ENCODE data around the gene FAM3D. TPM values are rescaled to one million over a fixed set of nuclear protein-coding genes. Genes with fewer than 3 reads are reported as not detected.

FAM3D gene
- total RNA-seq, 1 donor from 2014 or later, result 0.66 TPM

DNA sequence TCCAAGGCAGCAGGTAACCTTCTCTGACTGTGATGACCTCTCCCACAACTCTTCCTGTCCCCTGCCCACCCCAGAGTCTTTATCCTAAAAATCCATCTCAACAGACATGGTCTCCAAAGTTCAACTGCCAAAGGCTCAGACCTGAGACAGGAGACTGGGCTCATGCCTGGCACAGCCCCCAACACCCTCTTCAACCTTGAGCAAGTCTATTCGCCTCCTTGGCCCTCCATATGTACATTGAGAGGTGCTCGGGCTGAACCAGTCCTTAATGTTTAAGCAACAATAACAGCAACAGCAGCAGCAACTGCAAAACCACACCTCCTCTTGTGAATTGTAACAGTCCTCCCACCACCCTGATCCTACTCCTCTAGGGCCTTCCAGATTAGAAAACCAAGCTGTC is 9.9 kb downstream of the FAM3D start:
- no peak for DNase-seq (ENCODE audit: low read depth, low spot score)

DNA sequence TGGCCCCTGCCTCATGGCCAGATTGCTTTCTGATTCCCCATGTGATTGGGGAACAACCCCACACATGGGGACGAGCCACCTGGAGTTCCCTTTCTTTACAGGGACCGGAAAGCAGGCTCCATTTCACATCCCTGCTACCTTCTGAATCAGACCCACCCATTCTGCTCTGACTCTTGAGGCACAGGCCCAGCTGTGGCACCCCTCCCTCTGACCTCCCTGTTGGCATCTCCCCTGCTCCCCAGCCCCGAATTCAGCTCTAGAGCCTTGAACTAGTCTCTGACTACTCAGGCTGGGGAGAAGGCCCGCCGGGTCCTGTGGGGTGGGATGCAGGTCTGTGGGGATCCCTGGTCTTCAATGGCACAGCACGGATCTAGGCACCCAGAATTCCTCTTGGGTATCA is 12.1 kb downstream of the FAM3D start:
- no peak for DNase-seq (ENCODE audit: low read depth, low spot score)

DNA sequence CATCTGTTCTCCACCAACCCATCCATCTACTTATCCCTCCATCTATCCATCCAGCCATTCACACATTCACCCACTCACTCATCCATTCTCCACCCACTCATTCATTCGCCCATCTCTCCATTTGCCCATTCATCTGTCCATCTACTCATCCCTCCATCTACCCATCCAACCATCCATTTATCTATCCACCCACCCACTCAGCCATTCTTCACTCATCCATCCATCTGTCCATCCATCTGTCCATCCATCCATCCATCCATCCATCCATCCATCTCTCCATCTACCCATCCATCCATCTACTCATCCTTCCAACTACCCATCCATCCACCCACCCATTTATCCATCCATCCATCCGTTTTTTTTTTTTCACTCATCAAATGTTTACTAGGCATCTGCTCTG is 13.9 kb downstream of the FAM3D start:
- no peak for DNase-seq (ENCODE audit: low read depth, low spot score)

DNA sequence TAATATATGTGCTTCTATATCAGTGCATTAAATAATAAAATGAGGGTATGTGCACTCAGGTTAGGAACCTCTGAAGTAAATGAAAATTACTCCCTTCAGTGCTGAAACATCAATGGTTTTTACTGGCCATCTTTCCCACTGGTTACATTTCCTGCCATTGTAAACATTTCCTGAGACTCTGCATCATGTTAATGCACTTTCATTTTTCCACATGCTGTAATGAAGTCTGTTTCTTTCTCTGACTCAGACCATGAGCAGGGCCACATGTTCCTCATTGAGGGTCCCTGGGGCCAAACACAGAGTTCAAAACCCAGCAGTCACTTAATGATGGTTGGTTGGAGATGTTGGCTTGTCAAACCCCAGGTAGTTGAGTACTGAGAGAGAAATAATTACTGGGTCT is 15.3 kb downstream of the FAM3D start:
- DNase-seq (ENCODE audit: low read depth, low spot score), result peak; percentile 73

DNA sequence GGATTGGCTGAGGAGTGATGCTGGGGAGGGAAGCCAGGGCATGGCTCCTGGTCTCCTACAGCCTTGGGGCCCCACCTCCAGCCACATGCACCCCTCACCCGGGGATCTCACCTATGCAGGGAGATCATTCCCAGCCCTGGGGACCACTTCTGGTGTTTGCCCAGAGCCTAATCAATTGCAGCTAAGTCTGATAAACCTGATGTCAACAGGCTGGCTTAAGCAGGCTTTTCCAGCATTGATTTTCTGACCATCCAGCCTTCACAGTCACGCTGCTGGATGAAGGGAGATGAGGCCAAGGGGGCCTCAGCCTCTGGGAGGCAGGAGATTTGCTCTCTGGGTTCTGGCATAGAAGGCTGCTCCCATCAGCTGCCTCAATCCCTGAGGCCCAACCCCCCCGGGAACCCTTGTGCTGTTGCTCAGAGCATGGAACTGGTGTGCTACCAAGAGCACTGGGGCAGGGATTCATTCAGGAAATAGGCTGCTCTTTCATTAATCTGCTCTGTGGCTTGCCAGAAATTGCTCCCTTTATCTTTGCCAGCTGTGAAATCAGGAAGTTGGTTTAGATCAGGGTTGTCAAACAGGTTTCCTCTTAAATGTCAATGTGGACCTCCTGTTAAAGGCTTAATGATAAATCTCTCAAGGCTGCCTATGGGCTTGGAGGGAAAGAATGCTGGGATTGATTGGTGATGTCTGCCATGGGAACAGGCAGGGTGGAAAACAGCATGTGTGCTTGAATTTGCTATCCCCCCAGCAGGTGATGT is 19.0 kb downstream of the FAM3D start:
- DNase-seq (ENCODE audit: low read depth, low spot score), result peak; percentile 96

DNA sequence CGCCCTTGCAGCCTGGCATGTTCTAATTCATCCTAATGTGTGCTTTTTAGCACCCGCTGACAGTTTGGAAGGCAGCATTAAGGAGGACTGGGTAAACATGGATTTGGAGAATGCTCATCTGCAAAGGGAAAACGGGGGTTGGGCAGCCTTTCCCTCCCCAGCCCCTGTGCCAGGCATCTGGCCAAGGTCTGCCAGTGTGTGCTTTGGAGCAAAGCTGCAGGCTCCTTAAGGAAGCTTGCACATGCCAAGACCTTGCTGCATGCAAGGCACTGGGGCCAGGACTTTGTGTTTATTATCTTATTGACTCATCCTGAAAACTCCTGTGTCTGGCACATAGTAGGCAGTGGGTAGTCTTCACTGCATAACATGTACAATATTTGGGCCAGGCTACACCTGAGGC is 20.1 kb downstream of the FAM3D start:
- DNase-seq (ENCODE audit: low read depth, low spot score), result no peak

DNA sequence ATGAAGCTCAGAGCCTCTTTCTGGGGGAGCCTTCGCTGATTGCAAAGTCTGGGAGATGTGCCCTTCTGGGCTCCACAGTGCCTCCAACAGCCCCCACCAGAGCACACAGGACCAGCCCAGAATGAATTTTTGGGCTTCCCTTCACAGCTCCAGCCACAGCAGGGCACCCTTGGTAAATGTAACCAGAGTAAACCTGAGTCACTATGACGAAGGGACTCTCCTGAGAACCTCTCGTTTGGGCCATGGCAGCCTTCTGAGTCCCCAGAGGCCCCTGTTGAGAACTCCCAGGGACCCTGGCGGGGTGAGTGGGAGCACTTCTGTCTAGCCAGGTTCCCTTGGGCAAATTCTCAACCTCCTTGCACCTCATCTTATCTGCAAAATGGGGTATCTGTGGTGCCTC is 20.8 kb downstream of the FAM3D start:
- DNase-seq (ENCODE audit: low read depth, low spot score), result no peak

DNA sequence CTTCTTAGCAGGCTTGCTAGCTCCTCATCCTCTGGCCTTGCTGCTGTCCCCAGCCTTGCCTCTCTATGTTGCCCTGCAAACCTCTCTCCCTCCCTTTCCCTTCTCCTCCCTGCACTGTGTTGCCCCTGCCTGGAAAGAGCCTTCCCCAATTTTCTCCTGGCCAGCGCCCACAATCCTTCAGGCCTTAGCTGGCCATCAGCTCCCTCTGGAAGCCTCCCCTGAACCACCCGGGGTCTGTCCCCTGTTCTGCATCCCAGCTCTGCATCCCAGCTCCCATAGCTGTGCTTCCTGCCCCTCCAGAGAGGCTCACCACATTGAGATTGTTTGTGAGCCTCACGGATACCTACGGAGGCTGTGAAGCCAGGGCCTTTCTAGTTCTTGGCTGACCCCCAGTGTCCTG is 23.7 kb downstream of the FAM3D start:
- DNase-seq (ENCODE audit: low read depth, low spot score), result no peak

DNA sequence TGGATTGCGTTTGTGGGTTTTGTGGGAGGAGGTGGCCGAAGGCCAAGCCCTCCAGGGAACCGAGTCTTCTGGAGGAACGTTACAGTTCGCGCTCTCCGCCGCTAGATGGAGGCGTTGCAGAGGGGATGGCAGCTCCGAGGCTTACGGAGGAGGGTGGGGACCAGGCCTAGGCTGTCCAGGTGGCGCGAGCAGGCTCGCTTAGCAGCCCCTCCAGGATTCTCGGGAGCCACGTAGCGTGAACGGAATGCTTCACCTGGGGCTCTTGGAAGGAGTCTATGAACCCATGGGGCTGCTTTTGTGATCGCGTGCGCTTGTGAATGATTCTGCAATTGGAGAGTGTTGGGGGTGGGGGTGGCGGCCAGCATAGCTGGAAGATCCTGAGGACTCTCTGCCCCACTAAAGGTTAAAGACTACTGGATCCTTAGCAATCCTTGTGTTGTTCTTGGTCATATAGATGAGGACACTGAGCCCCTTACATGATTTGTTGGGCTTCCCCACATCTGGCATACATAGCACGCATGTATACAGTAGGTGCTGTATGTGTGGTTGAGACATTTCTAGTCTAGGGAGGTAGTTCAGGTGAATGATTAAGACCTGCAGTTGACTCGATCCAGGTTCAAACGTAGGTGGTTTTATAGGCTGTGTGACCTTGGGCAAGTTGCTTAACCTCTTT is 25.7 kb downstream of the FAM3D start:
- peak; percentile 20 for DNase-seq (ENCODE audit: low read depth, low spot score)

DNA sequence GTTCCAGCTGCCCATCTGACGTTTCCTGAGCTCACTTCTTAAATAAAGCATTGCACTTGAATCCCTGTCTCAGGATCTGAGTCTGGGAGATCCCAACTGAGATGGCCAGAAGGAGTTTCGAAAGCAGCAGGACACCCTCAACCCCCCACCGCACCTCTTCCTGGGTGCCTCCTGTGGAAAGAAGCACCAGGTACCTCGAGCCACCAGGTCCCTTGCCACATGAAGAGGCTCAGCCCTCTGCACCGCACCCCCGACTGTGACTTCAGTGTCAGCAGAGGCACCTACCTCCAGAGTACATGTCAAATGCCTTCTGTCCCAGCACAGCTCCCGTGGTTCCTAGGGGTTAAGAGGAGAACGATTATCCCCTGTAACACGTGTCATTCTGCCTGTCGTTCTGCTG is 26.7 kb downstream of the FAM3D start:
- DNase-seq (ENCODE audit: low read depth, low spot score), result no peak

DNA sequence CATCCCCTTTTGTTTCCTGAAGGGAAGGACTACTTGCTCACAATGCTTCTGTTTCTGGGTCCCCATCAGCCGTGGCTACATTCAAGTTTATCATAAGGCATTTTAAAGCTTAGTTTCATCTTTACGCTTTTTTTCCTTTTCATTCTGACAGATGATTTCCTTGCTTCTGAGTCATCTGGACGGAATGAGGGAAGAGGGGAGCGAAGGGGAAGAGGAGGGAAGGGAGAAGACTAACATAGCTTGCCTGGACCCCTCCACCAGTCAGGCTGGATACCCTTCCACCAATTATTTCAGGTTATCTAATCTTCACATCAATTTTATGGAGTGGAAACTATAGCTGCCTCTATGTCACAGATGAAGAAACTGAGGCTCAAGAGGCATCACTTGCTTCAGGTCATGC is 27.6 kb downstream of the FAM3D start:
- no peak for DNase-seq (ENCODE audit: low read depth, low spot score)

DNA sequence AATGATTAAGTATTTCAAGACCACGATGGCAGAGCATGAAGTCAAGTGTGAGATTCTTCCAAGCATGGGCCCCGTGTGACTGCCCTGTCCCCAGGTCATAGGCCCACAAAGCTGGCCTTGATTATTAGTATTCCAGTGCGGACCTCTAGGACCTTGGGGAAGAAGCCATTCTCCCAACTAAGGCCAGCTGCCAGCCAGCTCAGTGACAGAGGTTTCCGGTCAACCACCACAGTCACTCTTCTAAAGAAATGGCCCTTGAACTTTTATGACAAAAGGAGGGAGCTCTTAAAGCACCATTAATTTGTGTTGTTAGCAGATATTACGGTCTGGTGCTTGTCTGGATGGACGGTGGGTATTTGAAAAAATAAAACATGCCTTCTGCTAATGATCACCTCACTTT is 28.0 kb downstream of the FAM3D start:
- DNase-seq (ENCODE audit: low read depth, low spot score), result no peak

DNA sequence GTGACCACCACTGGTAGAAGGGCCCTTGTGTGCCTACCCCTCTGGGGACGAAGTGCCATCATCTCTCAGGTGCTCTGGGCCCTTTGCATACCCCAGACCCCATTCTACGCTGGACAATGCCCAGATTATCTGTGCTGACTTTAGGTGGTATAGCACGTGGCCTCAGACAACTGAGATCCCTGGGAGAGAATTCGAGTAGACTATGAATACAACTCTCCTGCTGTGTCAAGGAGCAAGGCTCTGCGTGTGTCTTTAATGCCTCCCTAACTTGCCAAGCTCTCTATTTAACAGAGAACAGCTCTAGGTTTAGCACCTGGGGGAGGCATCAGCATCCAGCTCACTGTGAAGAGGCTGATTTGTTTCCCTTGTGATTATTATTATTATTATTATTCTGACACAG is 29.1 kb downstream of the FAM3D start:
- DNase-seq (ENCODE audit: low read depth, low spot score), result no peak

DNA sequence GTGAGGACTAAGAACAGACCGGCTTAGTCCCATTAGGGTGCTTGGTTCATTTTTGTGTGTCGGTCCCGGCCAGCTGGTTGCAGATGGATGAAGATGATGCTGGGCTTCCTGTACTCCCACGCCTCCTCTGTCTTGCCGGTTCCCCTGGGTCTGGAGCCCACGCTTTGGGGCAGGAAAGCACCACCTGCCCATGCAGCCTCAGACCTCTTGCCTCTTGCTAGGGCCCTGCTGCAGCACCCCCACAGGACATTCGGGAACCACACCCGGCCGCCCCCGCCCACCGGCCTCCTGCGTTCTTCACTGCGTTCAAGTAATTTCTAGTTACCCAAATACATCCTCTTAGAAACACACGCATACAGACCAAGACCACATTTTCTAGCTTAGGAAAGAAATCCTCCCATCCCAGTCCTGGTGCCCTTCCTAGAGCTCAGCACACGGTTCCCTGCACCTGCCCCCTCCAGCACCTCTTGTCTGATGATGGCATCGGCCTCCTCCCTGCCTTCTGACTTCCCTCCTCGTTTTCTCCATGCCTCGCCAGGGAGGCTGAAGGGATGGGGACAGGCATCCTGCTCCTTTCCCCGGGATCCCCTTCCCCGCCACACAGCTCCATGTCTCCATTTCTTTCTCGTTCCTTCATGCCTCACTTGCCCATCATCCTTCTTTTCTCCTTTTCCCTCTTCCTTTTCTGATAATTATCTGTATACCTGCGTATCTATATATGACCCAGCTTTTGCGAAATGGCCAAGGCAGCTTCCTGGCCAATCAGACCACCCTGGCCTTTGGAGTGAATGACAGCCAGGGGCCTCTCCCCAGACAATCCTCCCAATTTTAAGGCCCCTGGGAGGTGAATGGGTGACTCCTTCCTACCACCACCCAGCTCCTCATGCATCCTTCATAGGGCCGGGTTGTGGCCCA is 30.9 kb downstream of the FAM3D start:
- DNase-seq (ENCODE audit: low read depth, low spot score), result no peak

DNA sequence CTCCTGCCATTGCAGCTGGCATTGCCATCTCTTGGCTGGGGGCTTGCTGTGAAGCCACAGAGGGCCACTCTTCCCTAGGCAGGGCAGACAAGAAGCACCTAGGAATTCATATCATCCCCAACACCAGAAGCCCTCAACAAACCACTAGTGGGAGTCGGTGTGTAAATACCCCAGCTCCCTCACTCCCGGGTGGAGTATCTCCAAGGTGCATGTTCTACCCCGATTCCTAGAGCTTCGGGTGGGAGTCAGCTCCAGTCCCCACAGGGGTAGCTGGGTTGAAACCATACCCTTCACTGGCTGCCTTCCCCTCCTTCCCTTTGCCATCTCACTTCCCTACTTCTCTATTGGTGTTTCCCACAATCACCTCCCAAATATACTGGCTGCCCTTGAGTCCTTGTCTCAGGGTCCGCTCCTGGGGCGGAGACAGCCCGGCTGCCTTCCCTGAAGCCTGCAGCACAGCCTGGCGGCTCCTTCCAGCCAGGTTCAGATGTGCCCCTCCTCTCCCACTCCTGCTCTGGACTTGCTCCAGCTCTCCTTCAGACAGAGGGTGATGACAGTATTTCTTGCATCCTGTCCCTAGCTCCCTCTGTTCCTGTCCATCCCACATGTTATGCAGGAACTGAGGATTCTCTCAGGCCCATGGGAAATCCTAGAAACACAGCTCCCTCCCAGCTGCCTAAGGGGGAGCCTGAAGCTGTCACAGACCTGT is 33.3 kb downstream of the FAM3D start:
- DNase-seq (ENCODE audit: low read depth, low spot score), result no peak

DNA sequence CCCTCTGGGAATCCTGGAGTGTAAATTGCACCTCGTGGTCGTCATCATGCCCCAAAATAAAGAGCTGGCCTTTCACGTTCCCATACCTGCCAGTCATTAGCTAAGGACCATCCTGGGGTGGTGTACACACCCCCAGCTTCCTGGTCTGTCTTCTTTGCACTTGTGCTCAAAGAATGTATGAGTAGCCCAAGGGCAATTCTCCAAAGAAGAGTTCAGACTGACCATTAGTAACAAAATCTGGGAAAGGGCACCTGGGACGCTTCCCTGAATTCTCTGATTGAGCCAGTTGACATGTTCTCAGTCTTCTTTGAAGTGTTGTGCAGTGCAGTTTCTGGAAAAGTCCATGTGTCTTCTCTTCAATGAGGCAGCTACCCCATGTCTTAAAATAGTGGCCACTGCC is 34.8 kb downstream of the FAM3D start:
- no peak for DNase-seq (ENCODE audit: low read depth, low spot score)

DNA sequence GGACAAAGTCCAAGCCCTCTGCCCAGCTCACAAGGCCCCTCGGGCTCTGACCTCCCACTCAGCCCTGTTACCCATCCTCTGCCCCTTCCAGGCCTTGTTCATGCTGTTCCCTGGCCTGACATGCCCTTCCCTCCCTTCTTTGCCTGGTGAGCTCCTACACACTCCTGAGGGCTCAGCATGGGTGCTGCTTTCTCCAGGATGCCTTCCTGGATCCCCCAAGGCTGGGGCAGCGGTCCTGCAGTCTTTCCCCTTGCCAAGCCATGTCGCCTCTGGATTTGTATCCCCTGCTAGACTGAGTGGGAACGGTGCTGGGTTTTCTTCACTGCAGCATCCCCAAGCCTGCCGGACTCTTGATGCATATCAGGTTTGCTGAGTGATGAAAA is 35.9 kb downstream of the FAM3D start:
- DNase-seq (ENCODE audit: low read depth, low spot score), result no peak

DNA sequence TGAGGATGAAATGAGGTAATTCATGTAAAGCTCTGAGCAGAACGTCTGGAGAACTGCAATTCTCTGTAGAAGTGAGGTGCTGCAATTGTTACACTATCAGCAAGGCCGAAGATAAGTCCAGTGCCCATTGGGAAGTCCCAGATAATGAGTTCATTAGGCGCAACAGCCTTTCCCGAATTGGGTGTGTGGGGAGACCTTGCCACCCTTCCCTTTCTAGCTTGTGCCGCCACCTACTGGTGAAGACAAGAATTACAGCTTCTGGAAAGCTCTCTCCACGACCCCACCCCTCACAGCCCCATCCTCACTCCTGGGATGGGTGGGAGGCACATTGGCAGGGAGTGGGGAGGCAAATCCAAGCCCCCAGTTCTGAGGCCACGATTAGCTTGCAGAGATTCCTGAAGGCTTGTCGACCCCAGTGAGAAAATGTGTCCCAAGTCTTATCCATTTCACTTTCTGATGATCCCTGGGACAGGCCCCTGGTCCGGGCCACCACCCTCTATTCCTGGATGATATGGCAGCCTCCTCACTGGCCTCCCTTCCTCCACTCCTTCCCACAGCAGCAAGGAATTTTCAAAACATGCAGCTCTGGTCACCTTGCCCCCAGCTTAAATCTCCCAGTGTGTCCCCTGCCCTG is 36.4 kb downstream of the FAM3D start:
- DNase-seq (ENCODE audit: low read depth, low spot score), result peak; percentile 26

DNA sequence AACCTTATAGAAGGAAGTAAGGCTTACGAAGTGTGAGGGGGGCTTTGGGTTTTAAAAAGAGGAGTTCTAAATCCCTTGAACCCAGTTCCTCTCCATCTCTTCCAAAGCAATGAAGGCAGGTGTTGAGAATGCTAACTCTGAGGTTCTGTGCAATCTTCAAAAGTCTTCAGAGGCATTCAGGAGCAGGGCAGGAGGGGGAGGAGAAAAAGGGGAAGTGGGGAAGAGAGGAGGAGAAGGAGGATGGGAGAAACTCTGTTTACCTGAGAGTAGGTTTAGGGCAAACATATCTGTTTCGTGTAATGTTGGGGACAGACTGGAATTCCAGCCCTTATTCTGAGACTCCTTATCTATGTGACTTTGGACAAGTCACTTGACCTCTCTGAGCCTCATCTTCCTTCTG is 36.9 kb downstream of the FAM3D start:
- no peak for DNase-seq (ENCODE audit: low read depth, low spot score)

DNA sequence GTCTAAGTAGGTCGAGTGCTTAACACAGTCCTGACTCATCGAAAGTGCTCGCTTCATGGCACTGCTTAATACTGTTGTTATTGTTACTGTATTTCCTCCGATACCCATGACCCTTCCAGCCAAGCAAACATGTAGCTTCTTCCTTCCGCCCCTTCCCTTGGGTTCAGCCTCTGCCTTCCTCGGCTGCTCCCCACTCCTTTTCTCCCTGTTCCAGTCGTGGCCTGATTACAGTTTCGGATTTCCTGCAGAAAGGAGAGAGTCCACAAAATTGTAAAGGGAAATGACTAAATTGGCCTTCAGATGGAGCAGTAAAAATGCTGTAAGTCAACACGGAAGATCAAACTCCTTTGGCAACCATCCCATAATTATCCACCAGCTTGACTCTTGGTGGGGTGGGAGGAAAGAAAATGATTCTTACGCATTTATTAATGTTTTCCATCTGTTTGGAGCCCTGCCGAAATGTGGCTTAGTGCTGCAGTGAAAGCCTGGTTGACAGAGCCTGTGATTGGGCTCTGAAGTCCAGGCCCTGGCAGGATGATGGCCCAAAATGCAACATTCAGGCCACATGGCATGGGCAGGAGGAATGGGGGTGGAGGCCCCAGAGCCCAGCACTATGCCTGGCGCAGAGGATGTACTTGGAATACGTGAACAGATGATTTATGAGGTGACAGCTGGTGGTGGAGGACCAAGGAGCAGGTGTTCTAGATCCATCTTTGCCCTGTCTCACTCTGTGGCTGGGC is 37.6 kb downstream of the FAM3D start:
- DNase-seq (ENCODE audit: low read depth, low spot score), result peak; percentile 95
